ENCODE results near the gene CTSZ.

DNA sequence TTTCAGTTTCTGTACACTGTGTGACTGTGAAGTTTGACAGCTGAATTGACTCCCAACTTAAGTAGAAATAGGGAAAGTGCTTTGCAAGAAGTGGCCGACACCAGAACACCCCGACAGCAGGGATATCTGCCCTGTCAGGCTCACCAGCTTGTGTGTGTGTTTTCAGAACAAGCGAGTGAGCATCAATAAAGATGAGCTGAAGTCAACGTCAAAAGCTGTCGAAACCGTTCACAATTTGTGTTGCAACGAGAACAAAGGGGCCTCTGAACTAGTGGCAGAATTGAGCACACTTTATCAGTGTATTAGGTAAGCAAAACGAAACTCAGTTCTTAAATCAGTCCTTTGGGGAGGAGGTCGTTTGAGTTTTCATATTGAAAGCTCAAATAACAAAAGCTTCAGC, 15.3 kb downstream of the CTSZ start:
- TF ChIP-seq, protein P1, sequence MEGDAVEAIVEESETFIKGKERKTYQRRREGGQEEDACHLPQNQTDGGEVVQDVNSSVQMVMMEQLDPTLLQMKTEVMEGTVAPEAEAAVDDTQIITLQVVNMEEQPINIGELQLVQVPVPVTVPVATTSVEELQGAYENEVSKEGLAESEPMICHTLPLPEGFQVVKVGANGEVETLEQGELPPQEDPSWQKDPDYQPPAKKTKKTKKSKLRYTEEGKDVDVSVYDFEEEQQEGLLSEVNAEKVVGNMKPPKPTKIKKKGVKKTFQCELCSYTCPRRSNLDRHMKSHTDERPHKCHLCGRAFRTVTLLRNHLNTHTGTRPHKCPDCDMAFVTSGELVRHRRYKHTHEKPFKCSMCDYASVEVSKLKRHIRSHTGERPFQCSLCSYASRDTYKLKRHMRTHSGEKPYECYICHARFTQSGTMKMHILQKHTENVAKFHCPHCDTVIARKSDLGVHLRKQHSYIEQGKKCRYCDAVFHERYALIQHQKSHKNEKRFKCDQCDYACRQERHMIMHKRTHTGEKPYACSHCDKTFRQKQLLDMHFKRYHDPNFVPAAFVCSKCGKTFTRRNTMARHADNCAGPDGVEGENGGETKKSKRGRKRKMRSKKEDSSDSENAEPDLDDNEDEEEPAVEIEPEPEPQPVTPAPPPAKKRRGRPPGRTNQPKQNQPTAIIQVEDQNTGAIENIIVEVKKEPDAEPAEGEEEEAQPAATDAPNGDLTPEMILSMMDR (IDR thresholded peaks at IDR 0.05) = no peak
- no peak for TF ChIP-seq EP300 (IDR thresholded peaks at IDR 0.05)
